GM18868 (cell line): ENCODE data around the gene EHD4.

ENCODE experiments used
- ATAC-seq: cut with Tn5 transposase; IDR thresholded peaks from one replicate; pipeline ENCODE4 v1.9.1; 2021; ENCODE audit warnings: mild to moderate bottlenecking, moderate library complexity; ENCODE audit not compliant: unreplicated experiment

Gene EHD4

DNA sequence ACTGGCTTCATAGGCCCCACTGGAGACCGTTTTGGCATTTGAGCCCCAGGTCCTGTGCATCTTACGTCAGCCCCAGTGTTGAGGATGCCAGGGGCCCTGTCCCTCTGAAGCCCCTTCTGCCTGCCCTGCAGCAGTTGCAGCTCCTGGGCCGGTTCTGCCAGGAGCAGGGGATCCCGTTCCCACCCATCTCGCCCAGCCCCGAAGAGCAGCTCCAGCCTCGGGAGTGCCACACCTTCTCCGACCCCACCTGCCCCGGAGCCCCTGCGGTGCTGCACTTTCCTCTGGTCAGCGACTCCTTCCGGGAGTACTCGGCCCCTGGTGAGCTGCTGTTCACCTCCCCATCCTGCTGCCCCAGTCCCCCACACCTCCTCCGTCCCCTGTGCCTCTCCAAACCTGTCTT is 125.2 kb downstream of the EHD4 start:
- ATAC-seq = no peak
